Psoas muscle (tissue), 7 donors: ENCODE data around the gene RECQL5. TPM values are rescaled to one million over a fixed set of nuclear protein-coding genes. Genes with fewer than 3 reads are reported as not detected.

Source experiments
- polyA plus RNA-seq, 3 donors: library from polyadenylated mRNA; stranded (reverse); fragments of 200-250 nt; gene quantifications; one replicate each; pipeline ENCODE4 v1.2.3, GENCODE V29; 2013
- total RNA-seq, 4 donors: library from RNA; stranded (reverse); fragmentation: NEBNext Ultra II Directional in 2 of 4; extraction: Animal tissue kit (Norgen Biotek cat#: 25700) in 2 of 4; gene quantifications; one replicate each; pipeline versions ENCODE4 v1.2.1 to v1.2.4, GENCODE V29; 2021 to 2023
- donor health status: healthy with polysubstance abuse.
- donor health status: DM: no; HTN: no; CAD: no; lungs with moderate emphysema.
- donor health status: Bipolar disorder and iron deficiency.
- donor health status: healthy.
- donor health status: DM: no; HTN: no; CAD: no.
- donor health status: DM: no; HTN: no; CAD: no.
- donor health status: DM: yes; HTN: yes; CAD: no.

Gene RECQL5
- total and polyA plus RNA-seq, 7 donors = 5.7 to 16.0 (median 8.0) TPM

Other genes starting within 250 kb of the RECQL5 start
- 10 to 100 TPM; 43.4 to 64.3 (median 49.6) TPM for gene TMEM94, start 210.5 kb downstream of the RECQL5 start, total RNA-seq
- gene TMEM94, start 210.5 kb downstream of the RECQL5 start, polyA plus RNA-seq = 10 to 100 TPM; 18.7 to 48.5 (median 29.6) TPM
- 10 to 100 TPM; 26.3 to 33.5 (median 28.3) TPM for gene CASKIN2, start 151.6 kb downstream of the RECQL5 start, total RNA-seq
- 10 to 100 TPM in 1 of 3 donors, 1 to 10 TPM in 2; 8.2 to 11.0 (median 8.9) TPM for gene CASKIN2, start 151.6 kb downstream of the RECQL5 start, polyA plus RNA-seq
- 1 to 10 TPM; 5.7 to 9.7 (median 8.2) TPM for gene TSEN54, start 150.6 kb downstream of the RECQL5 start, total RNA-seq
- gene TSEN54, start 150.6 kb downstream of the RECQL5 start, polyA plus RNA-seq = 10 to 100 TPM; 10.1 to 14.9 (median 11.3) TPM
- gene LLGL2, start 141.5 kb downstream of the RECQL5 start, total RNA-seq = 1 to 10 TPM; 1.4 to 3.3 (median 1.5) TPM
- 1 to 10 TPM; 1.4 to 1.9 (median 1.4) TPM for gene LLGL2, start 141.5 kb downstream of the RECQL5 start, polyA plus RNA-seq
- gene MYO15B, start 79.4 kb downstream of the RECQL5 start, total RNA-seq = 10 to 100 TPM; 11.9 to 28.2 (median 21.4) TPM
- 10 to 100 TPM in 2 of 3 donors, 1 to 10 TPM in 1; 5.2 to 23.7 (median 11.8) TPM for gene MYO15B, start 79.4 kb downstream of the RECQL5 start, polyA plus RNA-seq
- under 1 TPM in 3 of 4 donors, not detected in 1; 0.11 to 0.28 (median 0.17) TPM for gene SMIM5, start 33.7 kb downstream of the RECQL5 start, total RNA-seq
- gene SMIM5, start 33.7 kb downstream of the RECQL5 start, polyA plus RNA-seq = under 1 TPM; 0.17 to 0.92 (median 0.21) TPM
- 10 to 100 TPM; 40.9 to 68.5 (median 46.7) TPM for gene SAP30BP, start 184 bp upstream of the RECQL5 start, total RNA-seq
- 100 to 1,000 TPM in 1 of 3 donors, 10 to 100 TPM in 2; 71.9 to 123 (median 79.4) TPM for gene SAP30BP, start 184 bp upstream of the RECQL5 start, polyA plus RNA-seq
- 1 to 10 TPM; 1.3 to 5.7 (median 3.9) TPM for gene ITGB4, start 54.3 kb upstream of the RECQL5 start, total RNA-seq
- 1 to 10 TPM; 1.5 to 2.1 (median 1.6) TPM for gene ITGB4, start 54.3 kb upstream of the RECQL5 start, polyA plus RNA-seq
- 10 to 100 TPM in 1 of 4 donors, 1 to 10 TPM in 3; 7.1 to 13.2 (median 9.4) TPM for gene GALK1, start 98.0 kb upstream of the RECQL5 start, total RNA-seq
- gene GALK1, start 98.0 kb upstream of the RECQL5 start, polyA plus RNA-seq = 10 to 100 TPM in 2 of 3 donors, 1 to 10 TPM in 1; 8.3 to 12.8 (median 11.0) TPM
- 10 to 100 TPM in 1 of 4 donors, 1 to 10 TPM in 3; 7.9 to 11.6 (median 8.2) TPM for gene UNK, start 117.7 kb upstream of the RECQL5 start, total RNA-seq
- gene UNK, start 117.7 kb upstream of the RECQL5 start, polyA plus RNA-seq = 10 to 100 TPM in 1 of 3 donors, 1 to 10 TPM in 2; 6.9 to 13.7 (median 9.5) TPM
- gene UNC13D, start 177.2 kb upstream of the RECQL5 start, total RNA-seq = 10 to 100 TPM in 1 of 4 donors, 1 to 10 TPM in 3; 5.1 to 12.8 (median 7.2) TPM
- 1 to 10 TPM; 1.7 to 3.7 (median 2.2) TPM for gene UNC13D, start 177.2 kb upstream of the RECQL5 start, polyA plus RNA-seq
- gene WBP2, start 188.2 kb upstream of the RECQL5 start, total RNA-seq = 100 to 1,000 TPM; 109 to 278 (median 164) TPM
- gene WBP2, start 188.2 kb upstream of the RECQL5 start, polyA plus RNA-seq = 100 to 1,000 TPM; 115 to 174 (median 149) TPM
- 10 to 100 TPM in 3 of 4 donors, 1 to 10 TPM in 1; 8.9 to 16.0 (median 10.9) TPM for gene TRIM47, start 211.4 kb upstream of the RECQL5 start, total RNA-seq
- 10 to 100 TPM in 2 of 3 donors, 1 to 10 TPM in 1; 8.4 to 17.1 (median 10.9) TPM for gene TRIM47, start 211.4 kb upstream of the RECQL5 start, polyA plus RNA-seq
- gene TRIM65, start 229.8 kb upstream of the RECQL5 start, total RNA-seq = 10 to 100 TPM in 2 of 4 donors, 1 to 10 TPM in 2; 9.2 to 10.3 (median 9.7) TPM
- 10 to 100 TPM in 1 of 3 donors, 1 to 10 TPM in 2; 9.0 to 14.8 (median 9.0) TPM for gene TRIM65, start 229.8 kb upstream of the RECQL5 start, polyA plus RNA-seq
- gene MRPL38, start 237.7 kb upstream of the RECQL5 start, total RNA-seq = 100 to 1,000 TPM; 107 to 168 (median 125) TPM
- gene MRPL38, start 237.7 kb upstream of the RECQL5 start, polyA plus RNA-seq = 100 to 1,000 TPM; 104 to 115 (median 107) TPM